Measurements from ENCODE around the gene ZNF70.

DNA sequence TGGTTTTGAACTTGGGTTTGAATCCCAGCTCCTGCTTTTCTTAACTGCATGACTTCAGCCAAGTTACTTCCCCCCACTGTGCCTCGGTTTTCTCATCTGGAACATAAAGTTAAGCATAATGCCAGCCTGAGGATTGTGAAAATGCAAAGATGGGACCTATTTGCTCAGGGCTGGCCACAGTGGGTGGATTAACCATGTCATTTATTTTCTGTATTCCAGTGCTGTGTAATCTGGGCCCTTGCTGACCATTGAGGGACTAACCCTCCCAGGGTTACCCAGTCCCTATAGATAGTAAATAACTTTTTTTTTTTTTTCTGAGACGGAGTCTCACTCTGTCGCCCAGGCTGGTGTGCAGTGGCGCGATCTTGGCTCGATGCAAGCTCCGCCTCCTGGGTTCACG is 4.8 kb upstream of the ZNF70 start:
- TF ChIP-seq USF1 (IDR thresholded peaks at IDR 0.05; ENCODE audit: borderline replicate concordance, low read depth) (no peak), USF2 (IDR thresholded peaks at IDR 0.05; ENCODE audit: borderline replicate concordance, low read depth, low read length) (no peak), MXI1 (IDR thresholded peaks at IDR 0.05; ENCODE audit: low read depth, low read length) (no peak), EZH2phosphoT487 (IDR thresholded peaks at IDR 0.05; ENCODE audit: borderline replicate concordance, low read depth) (no peak), POLR2AphosphoS5 (IDR thresholded peaks at IDR 0.05; ENCODE audit: low read depth, low read length) (no peak), EP300 (IDR thresholded peaks at IDR 0.05; ENCODE audit: borderline replicate concordance in 1 of 2, low read depth in 1 of 2, low read length in 1 of 2) (no peak), REST (IDR thresholded peaks at IDR 0.05; ENCODE audit: low read depth, low read length) (no peak), YY1 (IDR thresholded peaks at IDR 0.05; ENCODE audit: low read depth) (no peak), CHD2 (IDR thresholded peaks at IDR 0.05; ENCODE audit: low read length, partially characterized antibody) (no peak), RAD21 (IDR thresholded peaks at IDR 0.05; ENCODE audit: low read length) (no peak), RCOR1 (IDR thresholded peaks at IDR 0.05; ENCODE audit: low read length) (no peak)
- TF ChIP-seq, protein P1, sequence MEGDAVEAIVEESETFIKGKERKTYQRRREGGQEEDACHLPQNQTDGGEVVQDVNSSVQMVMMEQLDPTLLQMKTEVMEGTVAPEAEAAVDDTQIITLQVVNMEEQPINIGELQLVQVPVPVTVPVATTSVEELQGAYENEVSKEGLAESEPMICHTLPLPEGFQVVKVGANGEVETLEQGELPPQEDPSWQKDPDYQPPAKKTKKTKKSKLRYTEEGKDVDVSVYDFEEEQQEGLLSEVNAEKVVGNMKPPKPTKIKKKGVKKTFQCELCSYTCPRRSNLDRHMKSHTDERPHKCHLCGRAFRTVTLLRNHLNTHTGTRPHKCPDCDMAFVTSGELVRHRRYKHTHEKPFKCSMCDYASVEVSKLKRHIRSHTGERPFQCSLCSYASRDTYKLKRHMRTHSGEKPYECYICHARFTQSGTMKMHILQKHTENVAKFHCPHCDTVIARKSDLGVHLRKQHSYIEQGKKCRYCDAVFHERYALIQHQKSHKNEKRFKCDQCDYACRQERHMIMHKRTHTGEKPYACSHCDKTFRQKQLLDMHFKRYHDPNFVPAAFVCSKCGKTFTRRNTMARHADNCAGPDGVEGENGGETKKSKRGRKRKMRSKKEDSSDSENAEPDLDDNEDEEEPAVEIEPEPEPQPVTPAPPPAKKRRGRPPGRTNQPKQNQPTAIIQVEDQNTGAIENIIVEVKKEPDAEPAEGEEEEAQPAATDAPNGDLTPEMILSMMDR (IDR thresholded peaks at IDR 0.05), result no peak
